RWPE2 (cell line): Measurements from ENCODE around the gene EFCAB11.

Experiments used
- ATAC-seq: fragments of 200-7000 bp; cut with Tn5 transposase; 3 replicates; pipeline ENCODE4 v1.9.1; 2021; ENCODE audit warnings: low read depth
- DNase-seq: peaks from one replicate; pipeline ENCODE4 v3.0.0-alpha.2; 2020; ENCODE audit warnings: low spot score
- H3K27ac ChIP-seq: fragments of 450-650 bp; 2 replicates; pipeline ENCODE4 v1.5.1; 2017; ENCODE audit warnings: mild to moderate bottlenecking; ENCODE audit not compliant: poor library complexity, severe bottlenecking
- H3K27me3 ChIP-seq: fragments of 250-450 bp; sonication (Bioruptor Pico); 2 replicates; pipeline ENCODE4 v1.5.1; 2021; ENCODE audit warnings: mild to moderate bottlenecking, moderate library complexity; ENCODE audit not compliant: insufficient read depth, poor library complexity, severe bottlenecking
- H3K36me3 ChIP-seq: fragments of 250-450 bp; sonication (Bioruptor Pico); 2 replicates; pipeline ENCODE4 v1.5.1; 2020; ENCODE audit warnings: low read depth, mild to moderate bottlenecking, moderate library complexity
- H3K4me1 ChIP-seq: fragments of 250-450 bp; sonication (Bioruptor Pico); 2 replicates; pipeline ENCODE4 v1.5.1; 2021; ENCODE audit warnings: mild to moderate bottlenecking, moderate library complexity; ENCODE audit not compliant: insufficient read depth, poor library complexity, severe bottlenecking
- H3K4me3 ChIP-seq: fragments of 250-450 bp; sonication (Bioruptor Pico); 2 replicates; pipeline ENCODE4 v1.5.1; 2021; ENCODE audit warnings: mild to moderate bottlenecking, moderate library complexity; ENCODE audit not compliant: severe bottlenecking
- H3K9me3 ChIP-seq: fragments of 250-450 bp; sonication (Bioruptor Pico); 2 replicates; pipeline ENCODE4 v1.5.1; 2021; ENCODE audit warnings: mild to moderate bottlenecking, moderate library complexity; ENCODE audit not compliant: severe bottlenecking
- TF ChIP-seq, protein P1 (sequence below): fragments of 450-650 bp; IDR thresholded peaks from one replicate; pipeline ENCODE4 v1.5.1; 2017; ENCODE audit warnings: mild to moderate bottlenecking, moderate library complexity; ENCODE audit not compliant: poor library complexity, severe bottlenecking

Gene EFCAB11

DNA sequence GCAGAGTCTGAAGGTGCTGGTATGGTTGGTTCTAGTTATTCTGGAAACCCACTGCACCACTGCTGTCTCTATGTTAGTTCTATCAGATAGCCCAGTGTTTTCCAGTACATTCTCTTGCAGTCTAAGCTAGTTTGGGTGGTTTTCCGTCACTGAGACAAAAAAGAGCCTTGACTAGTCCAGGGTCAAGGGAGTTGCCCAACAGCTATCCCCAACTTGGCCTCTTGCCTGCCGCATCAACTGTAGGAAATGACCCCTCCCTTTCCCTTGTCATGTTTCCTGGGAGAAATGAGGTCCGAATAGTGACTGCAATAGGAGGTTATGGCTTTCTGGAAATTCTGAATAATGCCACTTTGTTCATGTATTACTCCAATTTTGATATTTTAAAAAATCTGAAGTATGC is 160.4 kb downstream of the EFCAB11 start:
- no peak for ATAC-seq
- no peak overlapping the region for H3K27ac ChIP-seq
- no peak overlapping the region for H3K4me3 ChIP-seq
- no peaks in the 10 kb centered on the region; the same call in 1 of the 2 replicates for H3K36me3 ChIP-seq
- H3K27me3 ChIP-seq = no peaks in the 10 kb centered on the region
- no peaks in the 10 kb centered on the region for H3K4me1 ChIP-seq
- no peaks in the 10 kb centered on the region for H3K9me3 ChIP-seq
- no peak for DNase-seq
- TF ChIP-seq, protein P1, sequence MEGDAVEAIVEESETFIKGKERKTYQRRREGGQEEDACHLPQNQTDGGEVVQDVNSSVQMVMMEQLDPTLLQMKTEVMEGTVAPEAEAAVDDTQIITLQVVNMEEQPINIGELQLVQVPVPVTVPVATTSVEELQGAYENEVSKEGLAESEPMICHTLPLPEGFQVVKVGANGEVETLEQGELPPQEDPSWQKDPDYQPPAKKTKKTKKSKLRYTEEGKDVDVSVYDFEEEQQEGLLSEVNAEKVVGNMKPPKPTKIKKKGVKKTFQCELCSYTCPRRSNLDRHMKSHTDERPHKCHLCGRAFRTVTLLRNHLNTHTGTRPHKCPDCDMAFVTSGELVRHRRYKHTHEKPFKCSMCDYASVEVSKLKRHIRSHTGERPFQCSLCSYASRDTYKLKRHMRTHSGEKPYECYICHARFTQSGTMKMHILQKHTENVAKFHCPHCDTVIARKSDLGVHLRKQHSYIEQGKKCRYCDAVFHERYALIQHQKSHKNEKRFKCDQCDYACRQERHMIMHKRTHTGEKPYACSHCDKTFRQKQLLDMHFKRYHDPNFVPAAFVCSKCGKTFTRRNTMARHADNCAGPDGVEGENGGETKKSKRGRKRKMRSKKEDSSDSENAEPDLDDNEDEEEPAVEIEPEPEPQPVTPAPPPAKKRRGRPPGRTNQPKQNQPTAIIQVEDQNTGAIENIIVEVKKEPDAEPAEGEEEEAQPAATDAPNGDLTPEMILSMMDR = no peak

DNA sequence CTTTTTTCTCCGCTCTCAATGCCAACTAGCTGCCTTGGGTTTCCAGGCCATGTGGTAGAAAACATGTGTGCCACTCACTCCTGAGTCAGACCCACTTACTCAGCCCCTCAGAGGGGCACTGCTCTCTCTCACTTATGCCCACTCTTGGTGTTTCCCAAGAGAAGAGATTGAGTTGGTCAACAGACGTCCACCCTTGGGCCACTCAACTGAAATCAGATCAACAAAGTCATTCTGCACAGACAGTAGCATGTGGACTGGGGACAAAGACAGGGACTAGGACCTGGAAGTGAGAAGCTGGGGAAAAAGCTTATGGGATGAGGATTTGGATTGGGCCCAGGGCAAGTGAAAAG is 161.2 kb downstream of the EFCAB11 start:
- no peaks in the 10 kb centered on the region; the same call in 1 of the 2 replicates for H3K36me3 ChIP-seq
- H3K4me3 ChIP-seq = no peak overlapping the region
- H3K9me3 ChIP-seq = no peaks in the 10 kb centered on the region
- no peaks in the 10 kb centered on the region for H3K4me1 ChIP-seq
- TF ChIP-seq, protein P1 = no peak
- H3K27ac ChIP-seq = no peak overlapping the region
- ATAC-seq = no peak; the same call in 2 of the 3 replicates
- DNase-seq = no peak
- no peaks in the 10 kb centered on the region for H3K27me3 ChIP-seq

DNA sequence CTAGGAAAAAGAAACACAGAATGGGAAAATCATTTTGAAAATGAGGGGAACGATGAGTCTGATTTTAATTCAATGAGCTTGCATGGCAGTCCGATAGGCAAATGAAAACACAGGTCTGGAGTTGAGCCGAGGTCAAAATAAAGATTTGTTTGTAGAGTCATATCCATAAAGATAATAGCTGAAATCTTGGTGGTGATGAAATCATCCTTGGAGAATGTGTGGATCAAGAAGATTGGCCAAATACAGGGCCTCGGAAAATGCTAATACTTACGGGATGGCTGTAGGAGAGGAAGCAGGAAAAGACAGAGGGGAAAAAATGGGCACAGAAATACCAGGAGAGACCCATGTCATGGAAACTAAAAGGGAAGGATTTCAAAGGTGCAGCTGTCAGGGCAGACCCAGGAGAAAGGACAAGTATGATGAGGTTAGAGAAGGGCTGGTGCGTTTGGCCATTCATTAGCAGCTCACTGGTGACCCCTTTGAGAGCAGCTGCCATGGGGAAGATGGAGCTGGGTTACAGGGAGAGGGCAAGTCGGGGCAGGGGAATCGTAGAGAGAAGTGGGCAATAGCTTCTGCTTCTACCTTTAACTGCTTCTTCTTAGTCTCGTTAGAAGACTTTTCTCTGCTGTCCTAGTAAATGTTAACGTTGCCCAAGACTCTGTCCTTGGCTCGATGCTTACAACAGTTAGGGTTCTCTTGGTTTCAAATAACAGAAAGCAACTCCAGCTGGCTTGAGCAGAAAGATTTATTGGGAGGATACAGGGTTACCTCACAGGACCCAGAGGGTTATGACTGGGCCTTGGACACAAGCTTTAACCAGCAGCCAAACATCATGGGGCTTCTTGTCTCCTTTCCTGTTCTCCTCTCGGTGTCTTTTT is 161.8 kb downstream of the EFCAB11 start:
- H3K4me3 ChIP-seq = no peak overlapping the region
- H3K27me3 ChIP-seq = no peaks in the 10 kb centered on the region
- no peaks in the 10 kb centered on the region for H3K4me1 ChIP-seq
- TF ChIP-seq, protein P1 = no peak
- no peaks in the 10 kb centered on the region for H3K9me3 ChIP-seq
- no peak overlapping the region for H3K27ac ChIP-seq
- no peak for ATAC-seq
- DNase-seq = no peak
- H3K36me3 ChIP-seq = no peaks in the 10 kb centered on the region; the same call in 1 of the 2 replicates

DNA sequence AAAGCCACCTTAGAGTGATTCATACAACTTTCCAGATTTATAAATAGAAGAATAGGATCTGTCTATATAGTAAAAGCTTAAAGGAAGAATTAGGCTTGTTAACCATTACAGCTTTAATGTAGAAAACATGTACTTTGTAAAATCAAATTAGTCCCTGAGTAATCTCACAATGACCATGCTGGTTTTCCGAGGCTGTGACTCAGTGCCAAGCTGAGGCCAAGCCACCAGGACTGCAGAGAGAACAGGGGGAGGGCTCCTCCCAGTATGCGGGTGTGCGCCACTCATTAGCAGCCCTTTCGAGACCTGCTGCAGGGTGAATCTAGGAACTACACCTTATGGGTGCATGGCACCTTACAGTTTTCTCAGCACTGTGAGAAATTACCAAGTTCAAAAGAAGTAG is 167.0 kb downstream of the EFCAB11 start:
- no peaks in the 10 kb centered on the region; the same call in 1 of the 2 replicates for H3K36me3 ChIP-seq
- TF ChIP-seq, protein P1 = no peak
- no peaks in the 10 kb centered on the region for H3K4me1 ChIP-seq
- no peak overlapping the region for H3K27ac ChIP-seq
- H3K27me3 ChIP-seq = no peaks in the 10 kb centered on the region
- H3K4me3 ChIP-seq = no peak overlapping the region
- H3K9me3 ChIP-seq = no peaks in the 10 kb centered on the region
- ATAC-seq = peak; percentile 19; the same call in 1 of the 3 replicates
- no peak for DNase-seq

DNA sequence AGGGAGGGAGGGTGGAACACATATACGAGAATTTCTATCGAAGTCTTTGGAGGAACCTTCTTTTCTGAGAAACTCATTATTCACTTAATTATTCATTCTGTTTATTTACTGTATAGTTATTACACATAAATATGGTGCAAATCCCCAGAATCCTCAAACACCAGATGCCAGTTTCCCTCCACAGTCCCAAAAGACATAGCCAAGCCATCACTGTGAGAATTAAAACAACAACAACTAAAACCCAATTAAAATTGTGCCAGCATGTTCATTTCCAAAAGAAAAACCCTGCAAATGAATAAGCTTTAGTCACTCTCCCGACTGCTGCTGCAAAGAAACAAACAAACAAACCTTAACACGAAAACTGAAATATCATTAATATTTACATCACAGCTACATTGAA is 173.5 kb downstream of the EFCAB11 start:
- ATAC-seq (no peak), DNase-seq (no peak)
- H3K36me3 ChIP-seq = no peaks in the 10 kb centered on the region
- no peaks in the 10 kb centered on the region for H3K4me1 ChIP-seq
- no peak overlapping the region for H3K4me3 ChIP-seq
- TF ChIP-seq, protein P1 = no peak
- no peaks in the 10 kb centered on the region for H3K9me3 ChIP-seq
- no peaks in the 10 kb centered on the region for H3K27me3 ChIP-seq
- H3K27ac ChIP-seq = no peak overlapping the region
